Upper lobe of left lung (tissue), 6 donors: ENCODE measurements around the gene RASA1. TPM values are rescaled to one million over a fixed set of nuclear protein-coding genes. Genes with fewer than 3 reads are reported as not detected.

Source experiments
- ATAC-seq, 2 donors: fragments of 200-7000 bp; cut with Tn5 transposase; one replicate each; pipeline ENCODE4 v1.9.1; 2022; ENCODE audit warnings: mild to moderate bottlenecking in 2 of 2, moderate library complexity in 2 of 2; ENCODE audit not compliant: low FRiP score in 2 of 2
- DNase-seq, 2 donors: peaks; one replicate each; pipeline ENCODE4 v3.0.0-alpha.2; 2019 to 2020
- H3K27ac ChIP-seq, 4 donors: fragments of 200-600 bp; sonication (generic); one replicate each; pipeline ENCODE4 v1.5.1; 2016 to 2019
- H3K27me3 ChIP-seq, 4 donors: fragments of 200-600 bp; sonication (generic); one replicate each; pipeline ENCODE4 v1.5.1; 2017 to 2019
- H3K36me3 ChIP-seq, 4 donors: fragments of 200-600 bp; sonication (generic); one replicate each; pipeline ENCODE4 v1.5.1; 2016 to 2019
- H3K4me1 ChIP-seq, 4 donors: fragments of 200-600 bp; sonication (generic); one replicate each; pipeline ENCODE4 v1.5.1; 2018 to 2019
- H3K4me3 ChIP-seq, 4 donors: fragments of 200-600 bp; sonication (generic); one replicate each; pipeline ENCODE4 v1.5.1; 2017 to 2019; ENCODE audit warnings: mild to moderate bottlenecking in 2 of 4, moderate library complexity in 1 of 4
- H3K9me3 ChIP-seq, 4 donors: fragments of 200-600 bp; sonication (generic); one replicate each; pipeline ENCODE4 v1.5.1; 2018 to 2019
- CTCF ChIP-seq, 6 experiments: fragments of 450-650 bp in 4 of 6; fragments of 200-600 bp in 2 of 6; sonication (generic) in 2 of 6; IDR thresholded peaks; one replicate each; pipeline ENCODE4 v1.5.1; 2016 to 2019; ENCODE audit warnings: antibody characterized with exemption in 6 of 6
- EP300 ChIP-seq, 4 donors: sonication (generic); formaldehyde crosslinking; IDR thresholded peaks; one replicate each; pipeline ENCODE4 v1.5.1; 2017; ENCODE audit warnings: antibody characterized with exemption in 4 of 4, control low read depth in 2 of 4
- POLR2A ChIP-seq, 4 donors: fragments of 450-650 bp; IDR thresholded peaks; one replicate each; pipeline ENCODE4 v1.5.1; 2016 to 2017; ENCODE audit warnings: antibody characterized with exemption in 4 of 4, mild to moderate bottlenecking in 2 of 4
- POLR2AphosphoS5 ChIP-seq, 2 donors: sonication (generic); formaldehyde crosslinking; IDR thresholded peaks; one replicate each; pipeline ENCODE4 v1.5.1; 2017; ENCODE audit warnings: antibody characterized with exemption in 2 of 2
- WGBS, 2 donors: methylation state at CpG; one replicate each; pipeline ENCODE4 v1.1.5; 2017 to 2018; 5-methylcytosine and 5-hydroxymethylcytosine counted together
- total RNA-seq, 6 donors: library from RNA; depleted of rRNA in 4 of 6; stranded (reverse); fragments of >200 nt in 4 of 6; gene quantifications; one replicate each; pipeline versions ENCODE4 v1.1.0 to v1.2.1, GENCODE V29; 2016 to 2021
- donor health status: DM: no; HTN: no; CAD: no; lungs with moderate emphysema.
- donor health status: DM: no; HTN: yes; CAD: no; lungs with severe emphysema.

The RASA1 gene
- total RNA-seq, 6 donors from 2014 or later = 29.2 to 43.9 (median 30.9) TPM

- Histone ChIP-seq H3K9me3 (no peaks in the 10 kb centered on the region), H3K27me3 (no peaks in the 10 kb centered on the region), H3K36me3 (no peaks in the 10 kb centered on the region), H3K27ac (no peak overlapping the region), H3K4me1 (no peaks in the 10 kb centered on the region), H3K4me3 (no peak overlapping the region)
- TF ChIP-seq POLR2AphosphoS5 (IDR thresholded peaks at IDR 0.05) = no peak
- no peak for TF ChIP-seq EP300 (IDR thresholded peaks at IDR 0.05)
- no peak for TF ChIP-seq POLR2A (IDR thresholded peaks at IDR 0.05)
- no peak for TF ChIP-seq CTCF (IDR thresholded peaks at IDR 0.05)
- WGBS, 2 donors = 82 to 88% methylated on average over 1 of the region's 1 CpG
- ATAC-seq = no peak
- DNase-seq = no peak
These were observed 166.3 kb downstream of the RASA1 start for GRCh38 chr5:87433945-87434344.

GRCh38 chr5:87434461-87434860, 166.8 kb downstream of the RASA1 start:
- H3K4me3 ChIP-seq = no peak overlapping the region
- no peaks in the 10 kb centered on the region for H3K4me1 ChIP-seq
- H3K9me3 ChIP-seq = no peaks in the 10 kb centered on the region
- H3K36me3 ChIP-seq = no peaks in the 10 kb centered on the region
- ATAC-seq (no peak), DNase-seq (no peak)
- H3K27me3 ChIP-seq = no peaks in the 10 kb centered on the region
- H3K27ac ChIP-seq = no peak overlapping the region
- WGBS, 2 donors = 64 to 68% methylated on average over 1 of the region's 1 CpG
- no peak for TF ChIP-seq CTCF (IDR thresholded peaks at IDR 0.05)
- no peak for TF ChIP-seq POLR2A (IDR thresholded peaks at IDR 0.05)
- TF ChIP-seq POLR2AphosphoS5 (IDR thresholded peaks at IDR 0.05) = no peak
- no peak for TF ChIP-seq EP300 (IDR thresholded peaks at IDR 0.05)

GRCh38 chr5:87435144-87435694, 167.5 kb downstream of the RASA1 start:
- DNase-seq (no peak), ATAC-seq (no peak)
- WGBS, 2 donors = 54 to 62% methylated on average over 2 of the region's 2 CpGs
- Histone ChIP-seq H3K27ac (no peak overlapping the region), H3K27me3 (no peaks in the 10 kb centered on the region), H3K9me3 (no peaks in the 10 kb centered on the region), H3K36me3 (no peaks in the 10 kb centered on the region), H3K4me1 (no peaks in the 10 kb centered on the region), H3K4me3 (no peak overlapping the region)
- TF ChIP-seq EP300 (IDR thresholded peaks at IDR 0.05) = no peak
- no peak for TF ChIP-seq POLR2A (IDR thresholded peaks at IDR 0.05)
- TF ChIP-seq CTCF (IDR thresholded peaks at IDR 0.05) = no peak
- TF ChIP-seq POLR2AphosphoS5 (IDR thresholded peaks at IDR 0.05) = no peak

GRCh38 chr5:87437724-87438123, 170.0 kb downstream of the RASA1 start:
- TF ChIP-seq EP300 (IDR thresholded peaks at IDR 0.05) (no peak), POLR2AphosphoS5 (IDR thresholded peaks at IDR 0.05) (no peak), CTCF (IDR thresholded peaks at IDR 0.05) (no peak), POLR2A (IDR thresholded peaks at IDR 0.05) (no peak)
- Histone ChIP-seq H3K4me1 (no peaks in the 10 kb centered on the region), H3K9me3 (no peaks in the 10 kb centered on the region), H3K27me3 (no peaks in the 10 kb centered on the region), H3K4me3 (no peak overlapping the region), H3K27ac (no peak overlapping the region), H3K36me3 (no peaks in the 10 kb centered on the region)
- ATAC-seq (no peak), DNase-seq (no peak)
- WGBS, 2 donors = 86% methylated on average over 1 of the region's 1 CpG

GRCh38 chr5:87438231-87438630, 170.5 kb downstream of the RASA1 start:
- no peaks in the 10 kb centered on the region for H3K36me3 ChIP-seq
- no peak for TF ChIP-seq POLR2A (IDR thresholded peaks at IDR 0.05)
- no peak for TF ChIP-seq POLR2AphosphoS5 (IDR thresholded peaks at IDR 0.05)
- TF ChIP-seq EP300 (IDR thresholded peaks at IDR 0.05) = no peak
- no peak for TF ChIP-seq CTCF (IDR thresholded peaks at IDR 0.05)

More at GRCh38 chr5:87438231-87438630, 170.5 kb downstream of the RASA1 start:
- Histone ChIP-seq H3K9me3 (no peaks in the 10 kb centered on the region), H3K27me3 (no peaks in the 10 kb centered on the region), H3K27ac (no peak overlapping the region), H3K4me3 (no peak overlapping the region), H3K4me1 (no peaks in the 10 kb centered on the region)
- DNase-seq = no peak
- no peak for ATAC-seq
- WGBS, 2 donors = 86 to 87% methylated on average over 2 of the region's 2 CpGs
